DND-41 (cell line): Measurements from ENCODE around the gene SLFN13.

Source experiments
- EZH2 ChIP-seq: IDR thresholded peaks from 3 replicates; pipeline ENCODE4 v1.6.1; 2012; ENCODE audit warnings: borderline replicate concordance, low read depth, mild to moderate bottlenecking, moderate library complexity, low read length, inconsistent platforms; ENCODE audit not compliant: severe bottlenecking
- TF ChIP-seq, protein P1 (sequence below): IDR thresholded peaks from 2 replicates; pipeline ENCODE4 v1.5.1; 2012; ENCODE audit warnings: borderline replicate concordance, low read length, moderate library complexity, mild to moderate bottlenecking; ENCODE audit not compliant: poor library complexity, severe bottlenecking; ENCODE audit errors: extremely low read depth

- TF ChIP-seq, protein P1, sequence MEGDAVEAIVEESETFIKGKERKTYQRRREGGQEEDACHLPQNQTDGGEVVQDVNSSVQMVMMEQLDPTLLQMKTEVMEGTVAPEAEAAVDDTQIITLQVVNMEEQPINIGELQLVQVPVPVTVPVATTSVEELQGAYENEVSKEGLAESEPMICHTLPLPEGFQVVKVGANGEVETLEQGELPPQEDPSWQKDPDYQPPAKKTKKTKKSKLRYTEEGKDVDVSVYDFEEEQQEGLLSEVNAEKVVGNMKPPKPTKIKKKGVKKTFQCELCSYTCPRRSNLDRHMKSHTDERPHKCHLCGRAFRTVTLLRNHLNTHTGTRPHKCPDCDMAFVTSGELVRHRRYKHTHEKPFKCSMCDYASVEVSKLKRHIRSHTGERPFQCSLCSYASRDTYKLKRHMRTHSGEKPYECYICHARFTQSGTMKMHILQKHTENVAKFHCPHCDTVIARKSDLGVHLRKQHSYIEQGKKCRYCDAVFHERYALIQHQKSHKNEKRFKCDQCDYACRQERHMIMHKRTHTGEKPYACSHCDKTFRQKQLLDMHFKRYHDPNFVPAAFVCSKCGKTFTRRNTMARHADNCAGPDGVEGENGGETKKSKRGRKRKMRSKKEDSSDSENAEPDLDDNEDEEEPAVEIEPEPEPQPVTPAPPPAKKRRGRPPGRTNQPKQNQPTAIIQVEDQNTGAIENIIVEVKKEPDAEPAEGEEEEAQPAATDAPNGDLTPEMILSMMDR: no peak
- no peak for TF ChIP-seq EZH2
These were observed 58.4 kb downstream of the SLFN13 start for GRCh38 chr17:35390156-35390555.
